Esophagus squamous epithelium (tissue), 5 donors: ENCODE measurements around the gene HBQ1. TPM values are rescaled to one million over a fixed set of nuclear protein-coding genes. Genes with fewer than 3 reads are reported as not detected.

Experiments used
- DNase-seq: peaks from one replicate; lab custom pipeline; 2025; lab: John Stamatoyannopoulos, UW
- H3K27ac ChIP-seq, 4 donors: fragments of 200-600 bp; sonication (generic); one replicate each; pipeline ENCODE4 v1.5.1; 2016 to 2019; ENCODE audit warnings: mild to moderate bottlenecking in 1 of 4
- H3K27me3 ChIP-seq, 4 donors: fragments of 200-600 bp; sonication (generic); 1 replicate in 3 of 4; 2 replicates in 1 of 4; pipeline versions ENCODE4 v1.5.1 to v1.6.0; 2017 to 2021; ENCODE audit warnings: antibody characterized with exemption in 1 of 4
- H3K36me3 ChIP-seq, 3 donors: fragments of 200-600 bp; sonication (generic); one replicate each; pipeline ENCODE4 v1.5.1; 2016 to 2019
- H3K4me1 ChIP-seq, 3 donors: fragments of 200-600 bp; sonication (generic); one replicate each; pipeline ENCODE4 v1.5.1; 2017 to 2019
- H3K4me3 ChIP-seq, 4 donors: fragments of 200-600 bp; sonication (generic); 1 replicate in 3 of 4; 2 replicates in 1 of 4; pipeline ENCODE4 v1.5.1; 2016 to 2019; ENCODE audit warnings: mild to moderate bottlenecking in 2 of 4, moderate library complexity in 1 of 4
- H3K9me3 ChIP-seq, 3 donors: fragments of 200-600 bp; sonication (generic); one replicate each; pipeline ENCODE4 v1.5.1; 2016 to 2019
- CTCF ChIP-seq, 6 experiments: fragments of 450-650 bp in 4 of 6; fragments of 200-600 bp in 2 of 6; sonication (generic) in 2 of 6; IDR thresholded peaks; one replicate each; pipeline ENCODE4 v1.5.1; 2016 to 2019; ENCODE audit warnings: antibody characterized with exemption in 6 of 6, mild to moderate bottlenecking in 4 of 6, moderate library complexity in 4 of 6
- POLR2A ChIP-seq, 4 donors: fragments of 450-650 bp; IDR thresholded peaks; one replicate each; pipeline ENCODE4 v1.6.1; 2017; ENCODE audit warnings: antibody characterized with exemption in 4 of 4, mild to moderate bottlenecking in 4 of 4, moderate library complexity in 3 of 4
- WGBS, 2 donors: methylation state at CpG; one replicate each; pipeline ENCODE4 v1.1.5; 2018; 5-methylcytosine and 5-hydroxymethylcytosine counted together
- intact Hi-C: fragments of 100-400 bp; cut with DNase I; formaldehyde crosslinking; loops from one replicate; pipeline ENCODE4 v1.15.0; 2022
- total RNA-seq, 4 donors: library from RNA; depleted of rRNA; stranded (reverse); fragments of >200 nt; gene quantifications; one replicate each; pipeline ENCODE4 v1.1.0, GENCODE V29; 2016
- donor health status: DM: yes; HTN: yes; CAD: no.

HBQ1 gene
- total RNA-seq, 4 donors from 2014 or later = not detected

GRCh38 chr16:187330-187729 lies 7.1 kb downstream of the HBQ1 start:
- H3K4me3 ChIP-seq = no peak overlapping the region
- no peaks in the 10 kb centered on the region for H3K9me3 ChIP-seq
- H3K4me1 ChIP-seq = no peaks in the 10 kb centered on the region
- no peak for DNase-seq
- TF ChIP-seq POLR2A (IDR thresholded peaks at IDR 0.05) = no peak
- TF ChIP-seq CTCF (IDR thresholded peaks at IDR 0.05) = no peak
- peaks cover 24 to 53% (median 26%) of the 10 kb centered on the region in 3 donors for H3K36me3 ChIP-seq
- WGBS, 2 donors = 91 to 93% methylated on average over 7 to 8 of the region's 8 CpGs
- H3K27ac ChIP-seq = no peak overlapping the region
- intact Hi-C loops = no loop called here
- H3K27me3 ChIP-seq = no peaks in the 10 kb centered on the region

- DNase-seq = no peak
- 71 to 74% methylated on average over 7 to 8 of the region's 8 CpGs for whole genome bisulfite sequencing, 2 donors
- Histone ChIP-seq H3K27ac (no peak overlapping the region), H3K36me3 (peaks cover 34 to 67% (median 35%) of the 10 kb centered on the region in 3 donors), H3K4me3 (no peak overlapping the region), H3K9me3 (no peaks in the 10 kb centered on the region), H3K27me3 (no peaks in the 10 kb centered on the region), H3K4me1 (no peaks in the 10 kb centered on the region)
- intact Hi-C loops = no loop called here
- TF ChIP-seq POLR2A (IDR thresholded peaks at IDR 0.05) (no peak), CTCF (IDR thresholded peaks at IDR 0.05) (no peak)
Measured at GRCh38 chr16:188674-189073, 8.4 kb downstream of the HBQ1 start.

GRCh38 chr16:189604-190186 lies 9.4 kb downstream of the HBQ1 start:
- intact Hi-C loops = no loop called here
- no peak overlapping the region for H3K27ac ChIP-seq
- no peaks in the 10 kb centered on the region for H3K27me3 ChIP-seq
- TF ChIP-seq POLR2A (IDR thresholded peaks at IDR 0.05) = no peak
- H3K36me3 ChIP-seq = peaks cover 41 to 77% (median 43%) of the 10 kb centered on the region in 3 donors
- WGBS, 2 donors = 82 to 87% methylated on average over 9 to 11 of the region's 34 CpGs
- no peaks in the 10 kb centered on the region for H3K9me3 ChIP-seq
- DNase-seq = no peak
- H3K4me3 ChIP-seq = no peak overlapping the region
- no peaks in the 10 kb centered on the region for H3K4me1 ChIP-seq

GRCh38 chr16:191831-192230 lies 11.6 kb downstream of the HBQ1 start:
- 85 to 100% methylated on average over 1 to 4 of the region's 4 CpGs for WGBS, 2 donors
- peaks cover 41 to 98% (median 58%) of the 10 kb centered on the region in 3 donors for H3K36me3 ChIP-seq

GRCh38 chr16:192686-193085 lies 12.4 kb downstream of the HBQ1 start:
- peaks cover 39 to 100% (median 64%) of the 10 kb centered on the region in 3 donors for H3K36me3 ChIP-seq
- H3K27ac ChIP-seq = no peak overlapping the region
- no peaks in the 10 kb centered on the region for H3K4me1 ChIP-seq
- TF ChIP-seq CTCF (IDR thresholded peaks at IDR 0.05) (no peak), POLR2A (IDR thresholded peaks at IDR 0.05) (no peak)
- no peaks in the 10 kb centered on the region for H3K27me3 ChIP-seq
- no peaks in the 10 kb centered on the region for H3K9me3 ChIP-seq
- 90 to 93% methylated on average over 6 to 7 of the region's 11 CpGs for WGBS, 2 donors
- no peak for DNase-seq
- H3K4me3 ChIP-seq = no peak overlapping the region
- intact Hi-C loops = no loop called here

More at GRCh38 chr16:191831-192230, 11.6 kb downstream of the HBQ1 start:
- TF ChIP-seq POLR2A (IDR thresholded peaks at IDR 0.05) (no peak), CTCF (IDR thresholded peaks at IDR 0.05) (no peak)
- DNase-seq = no peak
- no peaks in the 10 kb centered on the region for H3K27me3 ChIP-seq
- H3K9me3 ChIP-seq = no peaks in the 10 kb centered on the region
- H3K4me3 ChIP-seq = no peak overlapping the region
- H3K4me1 ChIP-seq = no peaks in the 10 kb centered on the region
- no peak overlapping the region for H3K27ac ChIP-seq
- intact Hi-C loops = no loop called here
